Endothelial cell of umbilical vein (primary cell): Measurements from ENCODE around the gene CCBE1. TPM values are rescaled to one million over a fixed set of nuclear protein-coding genes. Genes with fewer than 3 reads are reported as not detected.

Experiments used
- BruUV-seq: library from RNA; stranded (reverse); fragments of 400-500 nt; replicated peaks from 2 replicates; lab custom pipeline; 2021; lab: Mats Ljungman, UMichigan
- CTCF ChIA-PET: fragments of 300-600, 350-600 bp; sonication (Branson Sonifier 250); formaldehyde crosslinking; loops from one replicate; lab custom pipeline; 2021; ENCODE audit warnings: antibody characterized with exemption, inconsistent platforms; lab: Charles Lee
- POLR2A ChIA-PET: fragments of 300-600, 350-600 bp; sonication (Branson Sonifier 250); formaldehyde crosslinking; loops from one replicate; lab custom pipeline; 2021; ENCODE audit warnings: antibody characterized with exemption, inconsistent platforms; lab: Charles Lee
- DNase-seq: peaks from one replicate; pipeline ENCODE4 v3.0.0-alpha.2; 2011; ENCODE audit warnings: low read depth, low spot score
- FAIRE-seq: peaks from 2 replicates; lab custom pipeline; 2011; peaks lifted over from hg19 to GRCh38; lab: Jason Lieb, UNC
- H2AFZ ChIP-seq: 2 replicates; pipeline ENCODE4 v1.6.0; 2012; ENCODE audit warnings: low read depth, low read length, control low read depth, inconsistent platforms
- H3K27ac ChIP-seq: 2 replicates; pipeline ENCODE4 v1.5.1; 2011; ENCODE audit warnings: low read depth, mild to moderate bottlenecking, control low read depth, low read length, moderate library complexity; ENCODE audit not compliant: insufficient read depth
- H3K27me3 ChIP-seq, 2 experiments: 2 replicates each; pipeline versions ENCODE4 v1.6.0 to v1.6.1; 2011; ENCODE audit warnings: low read length in 2 of 2, mixed read lengths in 1 of 2; ENCODE audit not compliant: control insufficient read depth in 2 of 2, insufficient read depth in 2 of 2
- H3K36me3 ChIP-seq, 2 experiments: 2 replicates in 1 of 2; 3 replicates in 1 of 2; pipeline ENCODE4 v1.5.1; 2011; ENCODE audit warnings: low read length in 2 of 2, mild to moderate bottlenecking in 1 of 2, moderate library complexity in 1 of 2; ENCODE audit not compliant: control insufficient read depth in 2 of 2, insufficient read depth in 2 of 2; ENCODE audit errors: extremely low read depth in 1 of 2
- H3K4me1 ChIP-seq: 3 replicates; pipeline ENCODE4 v1.5.1; 2011; ENCODE audit warnings: mild to moderate bottlenecking, low read length; ENCODE audit not compliant: control insufficient read depth, insufficient read depth; ENCODE audit errors: extremely low read depth
- H3K4me2 ChIP-seq: 2 replicates; pipeline ENCODE4 v1.6.1; 2011; ENCODE audit warnings: low read length, control low read depth, mixed read lengths; ENCODE audit not compliant: insufficient read depth
- H3K4me3 ChIP-seq, 3 experiments: fragments of 200-600 bp in 1 of 3; sonication (generic), shearing (Covaris generic) in 1 of 3; replicated peaks in 1 of 3; 2 replicates each; pipeline ENCODE4 v1.5.1; 2011 to 2016; ENCODE audit warnings: control low read depth in 3 of 3, low read length in 3 of 3, mild to moderate bottlenecking in 2 of 3, inconsistent platforms in 1 of 3, low read depth in 1 of 3, moderate library complexity in 1 of 3; ENCODE audit not compliant: insufficient read depth in 1 of 3
- H3K79me2 ChIP-seq: 2 replicates; pipeline ENCODE4 v1.6.0; 2012; ENCODE audit warnings: low read length, inconsistent platforms; ENCODE audit not compliant: control insufficient read depth, insufficient read depth
- H3K9ac ChIP-seq: replicated peaks from 2 replicates; pipeline ENCODE3; 2011; ENCODE audit warnings: low read length, control low read depth; ENCODE audit not compliant: insufficient read depth; ENCODE audit errors: extremely low read depth
- H3K9me1 ChIP-seq: replicated peaks from 3 replicates; pipeline ENCODE4 v1.6.0; 2011; ENCODE audit warnings: mild to moderate bottlenecking, low read length; ENCODE audit not compliant: control insufficient read depth, insufficient read depth; ENCODE audit errors: extremely low read depth
- H3K9me3 ChIP-seq: replicated peaks from 2 replicates; pipeline ENCODE4 v1.5.1; 2012; ENCODE audit warnings: low read length, inconsistent platforms; ENCODE audit not compliant: control insufficient read depth, insufficient read depth
- H4K20me1 ChIP-seq: replicated peaks from 2 replicates; pipeline ENCODE3; 2011; ENCODE audit warnings: mild to moderate bottlenecking, low read length; ENCODE audit not compliant: control insufficient read depth, insufficient read depth; ENCODE audit errors: extremely low read depth
- CTCF ChIP-seq, 2 donors: IDR thresholded peaks; 1 replicate in 1 of 2; 2 replicates in 1 of 2; pipeline ENCODE4 v1.5.1; 2011; ENCODE audit warnings: low read length in 2 of 2, mild to moderate bottlenecking in 2 of 2, moderate library complexity in 2 of 2, control low read depth in 1 of 2, inconsistent platforms in 1 of 2, low read depth in 1 of 2; ENCODE audit not compliant: insufficient read depth in 1 of 2; ENCODE audit errors: extremely low read depth in 1 of 2
- EZH2 ChIP-seq: IDR thresholded peaks from 2 replicates; pipeline ENCODE4 v1.6.1; 2012; ENCODE audit warnings: borderline replicate concordance, low read depth, mild to moderate bottlenecking, moderate library complexity, low read length, inconsistent platforms; ENCODE audit not compliant: severe bottlenecking
- FOS ChIP-seq: IDR thresholded peaks from 2 replicates; pipeline ENCODE4 v1.6.1; 2011; ENCODE audit warnings: mild to moderate bottlenecking, low read length, moderate library complexity, borderline replicate concordance; ENCODE audit not compliant: insufficient read depth
- GATA2 ChIP-seq: IDR thresholded peaks from 2 replicates; pipeline ENCODE4 v1.7.0; 2011; ENCODE audit warnings: low read depth, mild to moderate bottlenecking, moderate library complexity, mixed read lengths, low read length; ENCODE audit not compliant: insufficient read length, insufficient read depth
- JUN ChIP-seq: IDR thresholded peaks from 2 replicates; pipeline ENCODE4 v1.6.1; 2011; ENCODE audit warnings: borderline replicate concordance, low read depth; ENCODE audit not compliant: insufficient read length, insufficient read depth
- MAX ChIP-seq: IDR thresholded peaks from 2 replicates; pipeline ENCODE4 v1.6.1; 2011; ENCODE audit not compliant: insufficient read depth, insufficient read length
- MYC ChIP-seq: IDR thresholded peaks from one replicate; pipeline ENCODE4 v1.6.1; 2011; ENCODE audit warnings: mild to moderate bottlenecking, low read depth, low read length
- POLR2AphosphoS5 ChIP-seq: IDR thresholded peaks from 2 replicates; pipeline ENCODE4 v1.6.1; 2012; ENCODE audit warnings: low read depth, mild to moderate bottlenecking, control low read depth, low read length, moderate library complexity; ENCODE audit not compliant: insufficient read depth
- dilution Hi-C: fragments of 300-500 bp; cut with MboI; formaldehyde crosslinking; loops from one replicate; pipeline ENCODE4 v1.15.0; 2019; ENCODE audit warnings: low sequenced_read_pairs; ENCODE audit not compliant: extremely low pct_ligation_motif_present
- intact Hi-C: fragments of 100-400 bp; cut with micrococcal nuclease; formaldehyde crosslinking; loops from one replicate; pipeline ENCODE4 v1.10.0; 2022
- polyA plus RNA-seq, 4 experiments: library from polyadenylated mRNA; depleted of rRNA in 3 of 4; stranded (reverse) in 3 of 4; unstranded in 1 of 4; fragments of >200 nt; gene quantifications; 2 replicates each; pipeline versions ENCODE4 v1.2.1 to v1.2.3, GENCODE V29; 2011 to 2012; ENCODE audit warnings: missing spikeins in 1 of 4
- total RNA-seq: library from RNA; stranded (reverse); gene quantifications from 2 replicates; pipeline ENCODE4 v1.2.3, GENCODE V29; 2021

Gene CCBE1
- total and polyA plus RNA-seq, 2 donors (not counting 3 experiments of a cell fraction or from before 2014, with no cell fraction given): 0.04 TPM; not detected in 1

- ChIA-PET CTCF (interaction anchor here (1.6 kb wide), 1 partner anchor 91 kb away, joined by 3 read pairs; the partner anchor contains the start of gene CCBE1), POLR2A (no interaction called here)
- no peaks in the 10 kb centered on the region for H3K9me3 ChIP-seq
- no peak overlapping the region for H3K4me3 ChIP-seq
- BruUV-seq: no TSS peak
- no peaks in the 10 kb centered on the region for H3K4me1 ChIP-seq
- H3K9me1 ChIP-seq: no peaks in the 10 kb centered on the region
- no peaks in the 10 kb centered on the region for H3K79me2 ChIP-seq
- no peaks in the 10 kb centered on the region for H4K20me1 ChIP-seq
- H3K36me3 ChIP-seq: no peaks in the 10 kb centered on the region
- H3K27me3 ChIP-seq: no peaks in the 10 kb centered on the region
- TF ChIP-seq POLR2AphosphoS5 (no peak), EZH2 (no peak), JUN (no peak), MAX (no peak), GATA2 (no peak), MYC (no peak), CTCF (IDR thresholded peaks at IDR 0.05; ENCODE audit: extremely low read depth in 1 of 2, insufficient read depth in 1 of 2, low read depth in 1 of 2, low read length in 2 of 2) (no peak), FOS (no peak)
- intact Hi-C loops: no loop called here
- no peak overlapping the region for H2AFZ ChIP-seq
- FAIRE-seq (no peak), DNase-seq (no peak)
- dilution Hi-C loops: no loop called here
- no peak overlapping the region for H3K4me2 ChIP-seq
- no peak overlapping the region for H3K9ac ChIP-seq
- no peak overlapping the region for H3K27ac ChIP-seq
Measured at GRCh38 chr18:59605633-59606192, 91.5 kb downstream of the CCBE1 start.
